ENCODE data around the gene TMEM132A.

DNA sequence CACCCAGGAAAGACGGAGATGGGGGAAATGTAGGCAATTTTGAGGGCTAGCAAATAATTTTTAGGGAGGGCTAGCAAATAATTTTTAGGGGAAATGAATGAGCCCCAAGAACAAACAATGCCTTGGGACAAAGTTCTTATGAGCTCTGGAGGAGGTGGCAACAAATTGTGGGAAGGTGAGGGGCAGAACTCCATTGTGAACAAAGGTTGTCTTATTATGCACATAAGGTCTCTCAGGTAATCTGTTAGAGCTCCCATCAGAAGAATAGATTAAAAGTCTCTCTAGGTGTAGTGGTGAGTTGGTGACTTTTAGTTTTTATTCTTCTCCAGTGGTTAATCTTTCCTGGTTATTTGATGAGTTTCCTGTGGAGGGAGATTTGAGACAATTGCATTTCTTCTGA is 15.5 kb upstream of the TMEM132A start:
- no peak for TF ChIP-seq POLR2A (IDR thresholded peaks at IDR 0.05; ENCODE audit: extremely low read depth, insufficient read length)
- TF ChIP-seq, protein P1, sequence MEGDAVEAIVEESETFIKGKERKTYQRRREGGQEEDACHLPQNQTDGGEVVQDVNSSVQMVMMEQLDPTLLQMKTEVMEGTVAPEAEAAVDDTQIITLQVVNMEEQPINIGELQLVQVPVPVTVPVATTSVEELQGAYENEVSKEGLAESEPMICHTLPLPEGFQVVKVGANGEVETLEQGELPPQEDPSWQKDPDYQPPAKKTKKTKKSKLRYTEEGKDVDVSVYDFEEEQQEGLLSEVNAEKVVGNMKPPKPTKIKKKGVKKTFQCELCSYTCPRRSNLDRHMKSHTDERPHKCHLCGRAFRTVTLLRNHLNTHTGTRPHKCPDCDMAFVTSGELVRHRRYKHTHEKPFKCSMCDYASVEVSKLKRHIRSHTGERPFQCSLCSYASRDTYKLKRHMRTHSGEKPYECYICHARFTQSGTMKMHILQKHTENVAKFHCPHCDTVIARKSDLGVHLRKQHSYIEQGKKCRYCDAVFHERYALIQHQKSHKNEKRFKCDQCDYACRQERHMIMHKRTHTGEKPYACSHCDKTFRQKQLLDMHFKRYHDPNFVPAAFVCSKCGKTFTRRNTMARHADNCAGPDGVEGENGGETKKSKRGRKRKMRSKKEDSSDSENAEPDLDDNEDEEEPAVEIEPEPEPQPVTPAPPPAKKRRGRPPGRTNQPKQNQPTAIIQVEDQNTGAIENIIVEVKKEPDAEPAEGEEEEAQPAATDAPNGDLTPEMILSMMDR (IDR thresholded peaks at IDR 0.05; ENCODE audit: low read depth, low read length): no peak

All from NB4 (cell line).